ENCODE data around the gene RAP2B. TPM values are rescaled to one million over a fixed set of nuclear protein-coding genes. Genes with fewer than 3 reads are reported as not detected.

The RAP2B gene
- total RNA-seq, 1 experiment from 2014 or later: 65.7 TPM

DNA sequence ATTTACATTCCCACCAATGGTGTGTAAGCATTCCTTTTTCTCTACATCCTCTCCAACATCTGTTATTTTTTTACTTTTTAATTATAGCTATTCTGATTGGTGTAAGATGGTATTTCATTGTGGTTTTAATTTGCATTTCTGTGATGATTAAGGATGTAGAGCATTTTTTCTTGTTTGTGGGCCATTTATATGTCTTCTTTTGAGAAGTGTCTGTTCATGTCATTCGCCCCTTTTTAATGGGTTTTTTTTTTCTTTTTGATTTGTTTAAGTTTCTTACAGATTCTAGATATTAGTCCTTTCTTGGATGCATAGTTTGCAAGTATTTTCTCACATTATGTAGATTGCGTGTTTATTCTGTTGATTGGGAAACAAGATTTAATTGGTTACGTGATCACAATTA lies 14.2 kb downstream of the RAP2B start:
- Mint-ChIP-seq H3K27ac (ENCODE audit: unreplicated experiment) (no peak overlapping the region), H3K27me3 (ENCODE audit: unreplicated experiment) (no peaks in the 10 kb centered on the region), H3K36me3 (ENCODE audit: insufficient read depth, unreplicated experiment) (peaks cover 47% of the 10 kb centered on the region), H3K9me3 (ENCODE audit: low read depth, unreplicated experiment) (peaks cover 2% of the 10 kb centered on the region), H3K4me1 (ENCODE audit: low read depth, unreplicated experiment) (no peaks in the 10 kb centered on the region), H3K4me3 (ENCODE audit: low read depth, unreplicated experiment) (no peak overlapping the region)
- BruUV-seq (replicated peaks): no TSS peak
- CTCF ChIA-PET: no interaction called here
- no peak for DNase-seq
- intact Hi-C loops (cut with micrococcal nuclease; ENCODE audit: unreplicated experiment): no loop called here
- TF ChIP-seq, protein P1, sequence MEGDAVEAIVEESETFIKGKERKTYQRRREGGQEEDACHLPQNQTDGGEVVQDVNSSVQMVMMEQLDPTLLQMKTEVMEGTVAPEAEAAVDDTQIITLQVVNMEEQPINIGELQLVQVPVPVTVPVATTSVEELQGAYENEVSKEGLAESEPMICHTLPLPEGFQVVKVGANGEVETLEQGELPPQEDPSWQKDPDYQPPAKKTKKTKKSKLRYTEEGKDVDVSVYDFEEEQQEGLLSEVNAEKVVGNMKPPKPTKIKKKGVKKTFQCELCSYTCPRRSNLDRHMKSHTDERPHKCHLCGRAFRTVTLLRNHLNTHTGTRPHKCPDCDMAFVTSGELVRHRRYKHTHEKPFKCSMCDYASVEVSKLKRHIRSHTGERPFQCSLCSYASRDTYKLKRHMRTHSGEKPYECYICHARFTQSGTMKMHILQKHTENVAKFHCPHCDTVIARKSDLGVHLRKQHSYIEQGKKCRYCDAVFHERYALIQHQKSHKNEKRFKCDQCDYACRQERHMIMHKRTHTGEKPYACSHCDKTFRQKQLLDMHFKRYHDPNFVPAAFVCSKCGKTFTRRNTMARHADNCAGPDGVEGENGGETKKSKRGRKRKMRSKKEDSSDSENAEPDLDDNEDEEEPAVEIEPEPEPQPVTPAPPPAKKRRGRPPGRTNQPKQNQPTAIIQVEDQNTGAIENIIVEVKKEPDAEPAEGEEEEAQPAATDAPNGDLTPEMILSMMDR (IDR thresholded peaks at IDR 0.05; ENCODE audit: unreplicated experiment): no peak

DNA sequence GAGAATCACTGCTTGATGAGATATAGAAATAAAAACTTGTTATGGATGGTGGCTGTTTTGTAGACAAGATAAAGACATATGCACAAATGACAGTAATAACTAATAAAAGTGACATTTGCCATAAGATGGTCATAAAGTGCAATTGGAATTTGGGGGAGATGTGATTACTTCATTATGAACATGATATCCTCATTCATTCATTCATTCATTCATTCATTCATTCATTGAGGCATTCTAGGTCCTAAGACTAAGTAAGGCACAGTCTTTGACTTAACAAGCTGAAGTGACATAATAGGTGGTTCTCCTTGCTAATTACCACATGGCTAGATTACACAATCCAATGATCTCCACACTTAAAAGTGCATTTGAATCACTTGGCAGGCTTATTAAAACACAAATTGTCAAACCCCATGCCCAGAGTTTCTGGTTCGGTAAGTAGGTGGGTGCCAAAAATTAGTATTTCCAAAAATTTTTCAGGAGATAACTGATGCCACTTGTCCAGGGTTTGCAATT lies 18.9 kb downstream of the RAP2B start:
- intact Hi-C loops (cut with micrococcal nuclease; ENCODE audit: unreplicated experiment): no loop called here

DNA sequence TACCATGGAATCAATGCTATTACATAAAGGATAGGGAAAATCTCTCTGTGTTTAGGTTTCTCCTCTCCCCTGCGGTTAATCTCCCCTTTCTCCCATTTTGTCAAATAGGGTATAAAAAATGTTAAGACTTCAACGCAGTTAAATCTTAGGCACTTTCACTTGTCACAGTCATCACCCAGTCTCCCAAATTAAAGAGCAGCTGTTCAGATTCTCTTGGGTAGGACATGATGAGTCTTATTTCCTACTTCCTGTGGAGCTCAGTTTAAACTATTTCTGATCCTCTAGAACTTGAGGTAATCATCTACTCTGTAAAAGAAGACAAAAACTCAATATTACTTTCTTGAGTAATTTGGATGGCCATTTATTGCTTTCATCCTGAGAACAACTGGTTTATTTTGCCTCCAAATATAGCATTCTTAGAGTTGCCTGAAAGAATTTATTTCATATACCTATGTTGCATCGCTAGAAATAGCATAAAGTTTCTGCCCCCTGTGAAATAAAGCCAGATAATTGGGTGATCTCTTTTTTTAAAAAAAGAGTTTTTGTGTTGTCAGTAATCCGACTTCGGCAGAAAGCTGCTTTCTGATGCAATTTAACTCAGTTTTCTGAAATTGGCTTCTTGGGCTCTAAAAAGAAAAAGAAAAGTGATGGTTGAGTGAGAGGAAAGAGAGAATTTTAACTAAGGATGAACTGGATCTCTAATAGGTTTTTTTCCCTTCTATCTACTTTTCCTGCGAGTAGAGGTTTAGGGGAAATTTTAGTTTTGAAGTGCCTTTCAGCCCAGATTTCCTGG lies 20.7 kb downstream of the RAP2B start:
- no peak overlapping the region for H3K4me3 Mint-ChIP-seq (ENCODE audit: low read depth, unreplicated experiment)
- CTCF ChIA-PET: no interaction called here
- DNase-seq: no peak
- no peaks in the 10 kb centered on the region for H3K9me3 Mint-ChIP-seq (ENCODE audit: low read depth, unreplicated experiment)
- intact Hi-C loops (cut with micrococcal nuclease; ENCODE audit: unreplicated experiment): no loop called here
- no peaks in the 10 kb centered on the region for H3K27me3 Mint-ChIP-seq (ENCODE audit: unreplicated experiment)
- H3K27ac Mint-ChIP-seq (ENCODE audit: unreplicated experiment): peak overlapping the region; percentile 8
- TF ChIP-seq, protein P1 (IDR thresholded peaks at IDR 0.05; ENCODE audit: unreplicated experiment): no peak
- peaks cover 35% of the 10 kb centered on the region for H3K36me3 Mint-ChIP-seq (ENCODE audit: insufficient read depth, unreplicated experiment)
- H3K4me1 Mint-ChIP-seq (ENCODE audit: low read depth, unreplicated experiment): no peaks in the 10 kb centered on the region
- BruUV-seq (replicated peaks): no TSS peak

More for the DNA sequence above, 18.9 kb downstream of the RAP2B start:
- Mint-ChIP-seq H3K36me3 (ENCODE audit: insufficient read depth, unreplicated experiment) (peaks cover 44% of the 10 kb centered on the region), H3K9me3 (ENCODE audit: low read depth, unreplicated experiment) (no peaks in the 10 kb centered on the region), H3K27ac (ENCODE audit: unreplicated experiment) (no peak overlapping the region), H3K4me1 (ENCODE audit: low read depth, unreplicated experiment) (no peaks in the 10 kb centered on the region), H3K27me3 (ENCODE audit: unreplicated experiment) (no peaks in the 10 kb centered on the region), H3K4me3 (ENCODE audit: low read depth, unreplicated experiment) (no peak overlapping the region)
- no TSS peak for BruUV-seq (replicated peaks)
- CTCF ChIA-PET: no interaction called here
- no peak for DNase-seq
- TF ChIP-seq, protein P1 (IDR thresholded peaks at IDR 0.05; ENCODE audit: unreplicated experiment): no peak

DNA sequence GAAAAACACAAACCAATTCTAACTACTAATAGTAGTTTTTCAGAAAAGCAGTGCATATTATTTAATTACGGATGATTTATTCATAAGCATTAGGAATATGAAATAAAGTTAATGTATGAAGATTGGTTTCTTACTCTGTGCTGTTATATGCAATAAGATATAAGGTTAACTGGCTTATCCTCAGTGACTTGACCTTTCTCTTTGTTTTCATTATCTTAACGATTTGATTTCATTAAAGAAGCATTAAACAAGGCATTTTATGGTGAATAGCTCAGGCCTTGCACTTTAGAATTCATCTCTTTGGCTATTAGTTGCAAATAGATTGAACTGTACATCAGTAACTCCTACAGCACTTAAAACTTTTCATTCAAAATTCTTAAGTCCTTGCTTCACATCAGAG lies 28.9 kb downstream of the RAP2B start:
- no peak for DNase-seq
- no peaks in the 10 kb centered on the region for H3K36me3 Mint-ChIP-seq (ENCODE audit: insufficient read depth, unreplicated experiment)
- H3K27ac Mint-ChIP-seq (ENCODE audit: unreplicated experiment): no peak overlapping the region
- no peaks in the 10 kb centered on the region for H3K4me1 Mint-ChIP-seq (ENCODE audit: low read depth, unreplicated experiment)
- CTCF ChIA-PET: no interaction called here
- no peaks in the 10 kb centered on the region for H3K9me3 Mint-ChIP-seq (ENCODE audit: low read depth, unreplicated experiment)
- intact Hi-C loops (cut with micrococcal nuclease; ENCODE audit: unreplicated experiment): no loop called here
- TF ChIP-seq, protein P1 (IDR thresholded peaks at IDR 0.05; ENCODE audit: unreplicated experiment): no peak
- H3K4me3 Mint-ChIP-seq (ENCODE audit: low read depth, unreplicated experiment): no peak overlapping the region
- no peaks in the 10 kb centered on the region for H3K27me3 Mint-ChIP-seq (ENCODE audit: unreplicated experiment)
- no TSS peak for BruUV-seq (replicated peaks)

All from Calu3 (cell line).